A549 (cell line): ENCODE results near the gene ENKUR.

Experiments used
- CEBPB ChIP-seq, 2 experiments: fragments of >200 bp in 1 of 2; sonication (Bioruptor Twin) in 1 of 2; formaldehyde crosslinking in 1 of 2; IDR thresholded peaks; 2 replicates each; pipeline ENCODE4 v1.6.1; 2012 to 2016
- CHD2 ChIP-seq: fragments of 150-350 bp; IDR thresholded peaks from 2 replicates; pipeline ENCODE4 v1.6.1; 2014; ENCODE audit warnings: low read length; ENCODE audit not compliant: partially characterized antibody
- CTCF ChIP-seq: fragments of >200 bp; sonication (Bioruptor Twin); formaldehyde crosslinking; IDR thresholded peaks from 3 replicates; pipeline ENCODE4 v1.5.1; 2016
- EP300 ChIP-seq, 2 experiments: fragments of >200 bp; sonication (Bioruptor Twin); formaldehyde crosslinking; IDR thresholded peaks; 2 replicates in 1 of 2; 3 replicates in 1 of 2; pipeline ENCODE4 v1.6.1; 2016 to 2017
- FOSL2 ChIP-seq, 2 experiments: fragments of 450-650 bp in 1 of 2; fragments of >200 bp in 1 of 2; sonication (Bioruptor Twin) in 1 of 2; formaldehyde crosslinking; IDR thresholded peaks; 2 replicates each; pipeline versions ENCODE4 v1.5.0 to v1.6.1; 2016 to 2020; ENCODE audit warnings: mild to moderate bottlenecking in 1 of 2, moderate library complexity in 1 of 2
- MAFK ChIP-seq: fragments of 450-650 bp; IDR thresholded peaks from 2 replicates; pipeline ENCODE4 v1.6.1; 2014; ENCODE audit not compliant: partially characterized antibody
- NR3C1 ChIP-seq: fragments of >200 bp; sonication (Bioruptor Twin); formaldehyde crosslinking; IDR thresholded peaks from 3 replicates; pipeline ENCODE4 v1.6.1; 2017
- POLR2A ChIP-seq: IDR thresholded peaks from 2 replicates; pipeline ENCODE4 v1.6.1; 2012; ENCODE audit warnings: mild to moderate bottlenecking, low read length
- SMC3 ChIP-seq: fragments of >200 bp; sonication (Bioruptor Twin); formaldehyde crosslinking; IDR thresholded peaks from 3 replicates; pipeline ENCODE4 v1.6.1; 2018; ENCODE audit warnings: inconsistent platforms
- TF ChIP-seq, protein P1 (sequence below): IDR thresholded peaks from 2 replicates; pipeline ENCODE4 v1.6.1; 2012

GRCh38 chr10:24962995-24963394, 53.0 kb downstream of the ENKUR start:
- no peak for TF ChIP-seq CTCF
- TF ChIP-seq EP300 (IDR thresholded peaks at IDR 0.05) = peak in 1 of 2 experiments; percentile 35; a peak in 1 of 5 replicates
- TF ChIP-seq FOSL2 (IDR thresholded peaks at IDR 0.05) = 0 out of 2 replicates have a peak, but pooled peaks have one; percentile 36
- TF ChIP-seq FOSL2 (CRISPR knock-in tag; IDR thresholded peaks at IDR 0.05) = peak; percentile 55
- no peak for TF ChIP-seq POLR2A
- no peak for TF ChIP-seq SMC3
- TF ChIP-seq NR3C1 = no peak
- peak in 1 of 2 experiments; percentile 28; a peak in 1 of 4 replicates for TF ChIP-seq CEBPB (IDR thresholded peaks at IDR 0.05)
- TF ChIP-seq, protein P1, sequence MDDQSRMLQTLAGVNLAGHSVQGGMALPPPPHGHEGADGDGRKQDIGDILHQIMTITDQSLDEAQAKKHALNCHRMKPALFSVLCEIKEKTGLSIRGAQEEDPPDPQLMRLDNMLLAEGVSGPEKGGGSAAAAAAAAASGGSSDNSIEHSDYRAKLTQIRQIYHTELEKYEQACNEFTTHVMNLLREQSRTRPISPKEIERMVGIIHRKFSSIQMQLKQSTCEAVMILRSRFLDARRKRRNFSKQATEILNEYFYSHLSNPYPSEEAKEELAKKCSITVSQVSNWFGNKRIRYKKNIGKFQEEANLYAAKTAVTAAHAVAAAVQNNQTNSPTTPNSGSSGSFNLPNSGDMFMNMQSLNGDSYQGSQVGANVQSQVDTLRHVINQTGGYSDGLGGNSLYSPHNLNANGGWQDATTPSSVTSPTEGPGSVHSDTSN = no peak
- no peak for TF ChIP-seq CHD2
- no peak for TF ChIP-seq MAFK
